Measurements from ENCODE around the gene MOB1B. TPM values are rescaled to one million over a fixed set of nuclear protein-coding genes. Genes with fewer than 3 reads are reported as not detected.
A peak's percentile ranks its signal among the peaks of the same experiment; 100 is the strongest.

Gene MOB1B
- 15.8 TPM for polyA plus RNA-seq (2013, experiment 1 of 2)
- polyA plus RNA-seq (2013, experiment 2 of 2), result 17.0 TPM

GRCh38 chr4:70901984-70902576 lies at the start of gene MOB1B:
MOB1B (plus strand) TSS chr4:70902369; CDS start chr4:70902537, 168 bp downstream.
- H2BK120ac ChIP-seq (ENCODE audit: low read depth, low read length), result no peak within 1 kb of the TSS
- no peaks in the 10 kb centered on the region for H3K27me3 ChIP-seq (ENCODE audit: control insufficient read depth in 3 of 3, insufficient read depth in 3 of 3, low read depth in 1 of 3, low read length in 3 of 3)
- no peak within 1 kb of the TSS for H3K4ac ChIP-seq (ENCODE audit: low read length)
- H2BK15ac ChIP-seq (ENCODE audit: low read length), result peak within 1 kb of the TSS; percentile 77
- H4K8ac ChIP-seq (ENCODE audit: low read depth, low read length), result no peak within 1 kb of the TSS
- no peak within 1 kb of the TSS for H4K91ac ChIP-seq (ENCODE audit: low read depth, low read length, poor library complexity)
- no CpG with 5 or more reads among the region's 47 CpGs for WGBS, 2 donors (ENCODE audit: extremely low coverage in 2 of 2, insufficient read length in 2 of 2, insufficient replicate concordance in 1 of 2)
- H3K27ac ChIP-seq (replicated peaks; ENCODE audit: low read length), result peak within 1 kb of the TSS; percentile 85
- peaks cover 13 to 26% of the 10 kb centered on the region in 2 donors for H3K36me3 ChIP-seq (replicated peaks in 1 of 2; ENCODE audit: control insufficient read depth in 2 of 2, insufficient read depth in 2 of 2, low read length in 2 of 2)
- H2AK5ac ChIP-seq (ENCODE audit: low read depth, low read length), result peak within 1 kb of the TSS; percentile 72
- peaks cover 2% of the 10 kb centered on the region for H3K79me1 ChIP-seq (ENCODE audit: low read depth, low read length)
- peak within 1 kb of the TSS; percentile 74 to 97 for H3K4me3 ChIP-seq (ENCODE audit: low read length in 2 of 2)
- H2BK12ac ChIP-seq (ENCODE audit: low read length), result no peak within 1 kb of the TSS
- peaks cover 1% of the 10 kb centered on the region in 2 donors for H3K4me1 ChIP-seq (ENCODE audit: control insufficient read depth in 2 of 2, insufficient read depth in 1 of 2, low read depth in 1 of 2, low read length in 2 of 2)
- H3K4me2 ChIP-seq (ENCODE audit: insufficient read depth, low read length, poor library complexity, severe bottlenecking), result peak within 1 kb of the TSS; percentile 82
- H2BK5ac ChIP-seq (ENCODE audit: low read length), result peak within 1 kb of the TSS; percentile 88
- peak within 1 kb of the TSS; percentile 96 for H3K14ac ChIP-seq (ENCODE audit: low read length)
- H3K23ac ChIP-seq (ENCODE audit: low read depth, low read length, poor library complexity), result peak within 1 kb of the TSS; percentile 45
- DNase-seq (ENCODE audit: low spot score), result peak; percentile 88
- peak within 1 kb of the TSS; percentile 100 for H3K18ac ChIP-seq (ENCODE audit: low read length)
- peak within 1 kb of the TSS; percentile 91 for H2AFZ ChIP-seq (ENCODE audit: low read length)
- peak within 1 kb of the TSS; percentile 95 for H3K9ac ChIP-seq (ENCODE audit: low read depth, low read length, poor library complexity)
- peaks cover 0 to 20% of the 10 kb centered on the region in 2 donors for H3K9me3 ChIP-seq (replicated peaks in 1 of 2; ENCODE audit: control insufficient read depth in 2 of 2, insufficient read depth in 1 of 2, low read depth in 1 of 2, low read length in 2 of 2)

- Histone ChIP-seq H3K4me3 (ENCODE audit: low read length in 2 of 2) (no peak overlapping the region), H3K9ac (ENCODE audit: low read depth, low read length, poor library complexity) (no peak overlapping the region), H2BK5ac (ENCODE audit: low read length) (no peak overlapping the region), H2BK12ac (ENCODE audit: low read length) (no peak overlapping the region), H3K18ac (ENCODE audit: low read length) (no peak overlapping the region), H3K4ac (ENCODE audit: low read length) (no peak overlapping the region), H3K79me1 (ENCODE audit: low read depth, low read length) (no peaks in the 10 kb centered on the region), H3K4me1 (ENCODE audit: control insufficient read depth in 2 of 2, insufficient read depth in 1 of 2, low read depth in 1 of 2, low read length in 2 of 2) (no peaks in the 10 kb centered on the region), H2BK120ac (ENCODE audit: low read depth, low read length) (no peak overlapping the region), H2AK5ac (ENCODE audit: low read depth, low read length) (no peak overlapping the region), H2BK15ac (ENCODE audit: low read length) (no peak overlapping the region), H3K14ac (ENCODE audit: low read length) (no peak overlapping the region), H3K27ac (replicated peaks; ENCODE audit: low read length) (no peak overlapping the region), H4K8ac (ENCODE audit: low read depth, low read length) (no peak overlapping the region), H3K9me3 (replicated peaks in 1 of 2; ENCODE audit: control insufficient read depth in 2 of 2, insufficient read depth in 1 of 2, low read depth in 1 of 2, low read length in 2 of 2) (no peaks in the 10 kb centered on the region), H4K91ac (ENCODE audit: low read depth, low read length, poor library complexity) (no peak overlapping the region), H3K4me2 (ENCODE audit: insufficient read depth, low read length, poor library complexity, severe bottlenecking) (no peak overlapping the region), H2AFZ (ENCODE audit: low read length) (no peak overlapping the region), H3K36me3 (replicated peaks in 1 of 2; ENCODE audit: control insufficient read depth in 2 of 2, insufficient read depth in 2 of 2, low read length in 2 of 2) (no peaks in the 10 kb centered on the region), H3K27me3 (ENCODE audit: control insufficient read depth in 3 of 3, insufficient read depth in 3 of 3, low read depth in 1 of 3, low read length in 3 of 3) (no peaks in the 10 kb centered on the region), H3K23ac (ENCODE audit: low read depth, low read length, poor library complexity) (no peak overlapping the region)
- DNase-seq (ENCODE audit: low spot score), result no peak
- no CpG with 5 or more reads among the region's 2 CpGs for WGBS, 2 donors (ENCODE audit: extremely low coverage in 2 of 2, insufficient read length in 2 of 2, insufficient replicate concordance in 1 of 2)
Observed at GRCh38 chr4:70855464-70855863, 46.7 kb upstream of the MOB1B start.

GRCh38 chr4:70858454-70858853 lies 43.7 kb upstream of the MOB1B start:
- Histone ChIP-seq H3K27ac (replicated peaks; ENCODE audit: low read length) (no peak overlapping the region), H3K18ac (ENCODE audit: low read length) (no peak overlapping the region), H3K4me3 (ENCODE audit: low read length in 2 of 2) (no peak overlapping the region), H3K79me1 (ENCODE audit: low read depth, low read length) (no peaks in the 10 kb centered on the region), H3K4ac (ENCODE audit: low read length) (no peak overlapping the region), H3K4me1 (ENCODE audit: control insufficient read depth in 2 of 2, insufficient read depth in 1 of 2, low read depth in 1 of 2, low read length in 2 of 2) (no peaks in the 10 kb centered on the region), H3K14ac (ENCODE audit: low read length) (no peak overlapping the region), H2AK5ac (ENCODE audit: low read depth, low read length) (no peak overlapping the region), H4K91ac (ENCODE audit: low read depth, low read length, poor library complexity) (no peak overlapping the region), H3K4me2 (ENCODE audit: insufficient read depth, low read length, poor library complexity, severe bottlenecking) (no peak overlapping the region), H3K27me3 (ENCODE audit: control insufficient read depth in 3 of 3, insufficient read depth in 3 of 3, low read depth in 1 of 3, low read length in 3 of 3) (no peaks in the 10 kb centered on the region), H2BK12ac (ENCODE audit: low read length) (no peak overlapping the region), H3K23ac (ENCODE audit: low read depth, low read length, poor library complexity) (no peak overlapping the region), H4K8ac (ENCODE audit: low read depth, low read length) (no peak overlapping the region), H3K9ac (ENCODE audit: low read depth, low read length, poor library complexity) (no peak overlapping the region), H3K9me3 (replicated peaks in 1 of 2; ENCODE audit: control insufficient read depth in 2 of 2, insufficient read depth in 1 of 2, low read depth in 1 of 2, low read length in 2 of 2) (no peaks in the 10 kb centered on the region), H2BK120ac (ENCODE audit: low read depth, low read length) (no peak overlapping the region), H2BK15ac (ENCODE audit: low read length) (no peak overlapping the region), H2BK5ac (ENCODE audit: low read length) (no peak overlapping the region), H2AFZ (ENCODE audit: low read length) (no peak overlapping the region), H3K36me3 (replicated peaks in 1 of 2; ENCODE audit: control insufficient read depth in 2 of 2, insufficient read depth in 2 of 2, low read length in 2 of 2) (no peaks in the 10 kb centered on the region)
- no CpG with 5 or more reads among the region's 4 CpGs for WGBS, 2 donors (ENCODE audit: extremely low coverage in 2 of 2, insufficient read length in 2 of 2, insufficient replicate concordance in 1 of 2)
- no peak for DNase-seq (ENCODE audit: low spot score)

DNA sequence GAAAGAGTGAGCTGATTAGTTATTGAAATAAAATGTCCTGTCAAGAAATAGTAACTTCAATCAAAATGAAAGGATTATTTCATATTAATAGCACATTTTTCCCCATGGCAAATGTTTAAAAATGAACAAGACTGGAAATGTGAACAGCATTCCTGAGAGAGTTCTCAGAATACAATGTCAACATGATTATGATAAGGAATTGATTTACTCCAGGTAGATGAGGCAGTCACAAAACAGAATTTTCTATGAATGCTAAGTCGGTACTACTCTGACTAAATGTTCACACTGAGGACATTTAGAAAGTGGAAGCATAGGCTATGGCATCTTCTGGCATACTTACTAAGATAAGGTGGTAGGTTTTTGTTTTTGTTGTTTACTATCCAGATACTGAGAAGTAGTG lies 43.1 kb upstream of the MOB1B start:
- no peaks in the 10 kb centered on the region for H3K79me1 ChIP-seq (ENCODE audit: low read depth, low read length)
- no peak overlapping the region for H2BK5ac ChIP-seq (ENCODE audit: low read length)
- no peak overlapping the region for H2BK120ac ChIP-seq (ENCODE audit: low read depth, low read length)
- WGBS, 2 donors (ENCODE audit: extremely low coverage in 2 of 2, insufficient read length in 2 of 2, insufficient replicate concordance in 1 of 2), result no CpG with 5 or more reads among the region's 1 CpG
- H3K4me3 ChIP-seq (ENCODE audit: low read length in 2 of 2), result no peak overlapping the region
- no peak overlapping the region for H2AFZ ChIP-seq (ENCODE audit: low read length)
- H3K36me3 ChIP-seq (replicated peaks in 1 of 2; ENCODE audit: control insufficient read depth in 2 of 2, insufficient read depth in 2 of 2, low read length in 2 of 2), result no peaks in the 10 kb centered on the region
- H3K4ac ChIP-seq (ENCODE audit: low read length), result no peak overlapping the region
- no peak overlapping the region for H2AK5ac ChIP-seq (ENCODE audit: low read depth, low read length)
- no peak overlapping the region for H3K27ac ChIP-seq (replicated peaks; ENCODE audit: low read length)
- H3K4me1 ChIP-seq (ENCODE audit: control insufficient read depth in 2 of 2, insufficient read depth in 1 of 2, low read depth in 1 of 2, low read length in 2 of 2), result no peaks in the 10 kb centered on the region
- no peak overlapping the region for H3K14ac ChIP-seq (ENCODE audit: low read length)
- no peak for DNase-seq (ENCODE audit: low spot score)
- H3K9ac ChIP-seq (ENCODE audit: low read depth, low read length, poor library complexity), result no peak overlapping the region
- no peak overlapping the region for H2BK12ac ChIP-seq (ENCODE audit: low read length)
- H3K9me3 ChIP-seq (replicated peaks in 1 of 2; ENCODE audit: control insufficient read depth in 2 of 2, insufficient read depth in 1 of 2, low read depth in 1 of 2, low read length in 2 of 2), result no peaks in the 10 kb centered on the region
- H3K23ac ChIP-seq (ENCODE audit: low read depth, low read length, poor library complexity), result no peak overlapping the region
- H4K8ac ChIP-seq (ENCODE audit: low read depth, low read length), result no peak overlapping the region
- H3K4me2 ChIP-seq (ENCODE audit: insufficient read depth, low read length, poor library complexity, severe bottlenecking), result no peak overlapping the region
- H4K91ac ChIP-seq (ENCODE audit: low read depth, low read length, poor library complexity), result no peak overlapping the region
- H2BK15ac ChIP-seq (ENCODE audit: low read length), result no peak overlapping the region
- H3K27me3 ChIP-seq (ENCODE audit: control insufficient read depth in 3 of 3, insufficient read depth in 3 of 3, low read depth in 1 of 3, low read length in 3 of 3), result no peaks in the 10 kb centered on the region
- no peak overlapping the region for H3K18ac ChIP-seq (ENCODE audit: low read length)
